ENCODE results near the gene PRDM11. TPM values are rescaled to one million over a fixed set of nuclear protein-coding genes. Genes with fewer than 3 reads are reported as not detected.

PRDM11 gene
- total RNA-seq, 1 donor from 2014 or later, result 4.6 TPM

- H3K4me3 ChIP-seq (ENCODE audit: low read depth, low read length), result no peak overlapping the region
- no peak for DNase-seq (ENCODE audit: low read depth)
- TF ChIP-seq, protein P1, sequence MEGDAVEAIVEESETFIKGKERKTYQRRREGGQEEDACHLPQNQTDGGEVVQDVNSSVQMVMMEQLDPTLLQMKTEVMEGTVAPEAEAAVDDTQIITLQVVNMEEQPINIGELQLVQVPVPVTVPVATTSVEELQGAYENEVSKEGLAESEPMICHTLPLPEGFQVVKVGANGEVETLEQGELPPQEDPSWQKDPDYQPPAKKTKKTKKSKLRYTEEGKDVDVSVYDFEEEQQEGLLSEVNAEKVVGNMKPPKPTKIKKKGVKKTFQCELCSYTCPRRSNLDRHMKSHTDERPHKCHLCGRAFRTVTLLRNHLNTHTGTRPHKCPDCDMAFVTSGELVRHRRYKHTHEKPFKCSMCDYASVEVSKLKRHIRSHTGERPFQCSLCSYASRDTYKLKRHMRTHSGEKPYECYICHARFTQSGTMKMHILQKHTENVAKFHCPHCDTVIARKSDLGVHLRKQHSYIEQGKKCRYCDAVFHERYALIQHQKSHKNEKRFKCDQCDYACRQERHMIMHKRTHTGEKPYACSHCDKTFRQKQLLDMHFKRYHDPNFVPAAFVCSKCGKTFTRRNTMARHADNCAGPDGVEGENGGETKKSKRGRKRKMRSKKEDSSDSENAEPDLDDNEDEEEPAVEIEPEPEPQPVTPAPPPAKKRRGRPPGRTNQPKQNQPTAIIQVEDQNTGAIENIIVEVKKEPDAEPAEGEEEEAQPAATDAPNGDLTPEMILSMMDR (conservative IDR thresholded peaks at IDR 0.05; ENCODE audit: low read depth, low read length), result no peak
Measured at GRCh38 chr11:45219411-45219810, 73.0 kb downstream of the PRDM11 start.

GRCh38 chr11:45223496-45223895 is 77.1 kb downstream of the PRDM11 start:
- DNase-seq (ENCODE audit: low read depth), result no peak
- H3K4me3 ChIP-seq (ENCODE audit: low read depth, low read length), result no peak overlapping the region
- TF ChIP-seq, protein P1 (conservative IDR thresholded peaks at IDR 0.05; ENCODE audit: low read depth, low read length), result no peak

DNA sequence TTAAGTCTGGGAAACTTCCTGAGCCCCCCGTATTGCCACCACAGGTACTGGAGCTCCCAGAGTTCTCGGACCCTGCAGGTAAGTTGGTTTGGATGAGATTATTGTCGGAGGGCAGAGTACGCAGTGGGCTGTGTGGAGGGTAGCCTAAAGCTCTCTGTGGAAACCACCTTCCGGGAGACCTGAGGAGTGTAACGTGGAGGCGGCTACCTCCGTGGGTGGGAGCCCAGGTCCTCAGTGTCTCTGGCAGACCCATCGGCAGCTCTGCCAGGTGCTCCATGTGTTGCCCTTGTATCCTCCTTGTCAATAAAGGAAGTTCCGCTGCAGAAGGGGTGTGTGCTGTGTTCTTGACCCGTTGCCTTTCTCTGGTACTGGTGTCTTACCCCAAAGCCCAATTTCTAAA is 78.3 kb downstream of the PRDM11 start:
- DNase-seq (ENCODE audit: low read depth), result no peak
- no peak overlapping the region for H3K4me3 ChIP-seq (ENCODE audit: low read depth, low read length)
- TF ChIP-seq, protein P1 (conservative IDR thresholded peaks at IDR 0.05; ENCODE audit: low read depth, low read length), result no peak

DNA sequence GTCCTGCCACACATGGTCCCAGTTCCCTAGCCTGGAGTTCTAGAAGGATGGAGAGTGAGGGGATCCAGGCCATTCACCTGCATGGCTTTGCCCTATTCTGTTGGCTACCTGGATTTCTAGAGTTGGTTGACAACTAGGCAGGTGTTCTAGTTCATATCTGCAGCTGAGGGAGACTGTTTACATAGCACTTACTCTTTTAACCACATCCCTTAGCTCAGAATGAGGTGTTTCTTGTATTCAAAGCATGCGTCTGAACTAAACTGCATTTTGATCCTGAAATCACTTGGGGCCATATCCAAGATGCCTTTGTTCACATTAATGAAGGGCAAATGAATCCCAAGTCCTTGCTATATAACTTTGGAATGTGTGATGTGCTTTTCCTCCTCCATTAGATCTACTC is 78.8 kb downstream of the PRDM11 start:
- TF ChIP-seq, protein P1 (conservative IDR thresholded peaks at IDR 0.05; ENCODE audit: low read depth, low read length), result no peak
- no peak overlapping the region for H3K4me3 ChIP-seq (ENCODE audit: low read depth, low read length)
- DNase-seq (ENCODE audit: low read depth), result no peak

DNA sequence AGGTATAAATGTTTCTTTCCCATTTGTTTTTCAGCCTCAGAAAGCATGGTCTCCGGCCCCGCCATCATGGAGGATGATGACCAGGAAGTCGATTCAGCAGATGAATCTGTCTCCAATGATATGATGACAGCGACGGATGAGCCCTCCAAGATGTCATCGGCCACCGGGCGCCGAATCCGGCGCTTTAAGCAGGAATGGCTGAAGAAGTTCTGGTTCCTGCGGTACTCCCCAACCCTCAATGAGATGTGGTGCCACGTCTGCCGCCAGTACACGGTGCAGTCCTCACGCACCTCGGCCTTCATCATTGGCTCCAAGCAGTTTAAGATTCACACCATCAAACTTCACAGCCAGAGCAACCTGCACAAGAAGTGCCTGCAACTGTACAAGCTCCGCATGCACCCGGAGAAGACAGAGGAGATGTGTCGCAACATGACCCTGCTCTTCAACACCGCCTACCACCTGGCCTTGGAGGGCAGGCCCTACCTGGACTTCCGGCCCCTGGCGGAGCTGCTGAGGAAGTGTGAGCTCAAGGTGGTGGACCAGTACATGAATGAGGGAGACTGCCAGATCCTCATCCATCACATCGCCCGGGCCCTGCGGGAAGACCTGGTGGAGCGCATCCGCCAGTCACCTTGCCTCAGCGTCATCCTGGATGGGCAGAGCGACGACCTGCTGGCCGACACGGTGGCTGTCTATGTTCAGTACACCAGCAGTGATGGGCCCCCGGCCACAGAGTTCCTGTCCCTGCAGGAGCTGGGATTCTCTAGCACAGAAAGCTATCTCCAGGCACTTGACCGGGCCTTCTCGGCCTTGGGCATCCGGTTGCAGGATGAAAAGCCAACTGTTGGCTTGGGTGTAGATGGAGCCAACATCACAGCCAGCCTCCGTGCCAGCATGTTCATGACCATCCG is 79.8 kb downstream of the PRDM11 start:
- H3K4me3 ChIP-seq (ENCODE audit: low read depth, low read length), result no peak overlapping the region
- no peak for DNase-seq (ENCODE audit: low read depth)
- TF ChIP-seq, protein P1 (conservative IDR thresholded peaks at IDR 0.05; ENCODE audit: low read depth, low read length), result no peak

DNA sequence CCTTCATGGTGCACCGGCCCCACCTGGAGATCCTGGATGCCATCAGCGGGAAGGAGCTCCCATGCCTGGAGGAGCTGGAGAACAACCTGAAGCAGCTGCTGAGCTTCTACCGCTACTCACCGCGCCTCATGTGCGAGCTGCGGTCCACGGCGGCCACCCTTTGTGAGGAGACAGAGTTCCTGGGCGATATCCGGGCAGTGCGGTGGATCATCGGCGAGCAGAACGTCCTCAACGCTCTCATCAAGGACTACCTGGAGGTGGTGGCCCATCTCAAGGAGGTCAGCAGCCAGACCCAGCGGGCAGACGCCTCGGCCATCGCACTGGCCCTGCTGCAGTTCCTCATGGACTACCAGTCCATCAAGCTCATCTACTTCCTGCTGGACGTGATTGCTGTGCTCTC is 80.5 kb downstream of the PRDM11 start:
- no peak overlapping the region for H3K4me3 ChIP-seq (ENCODE audit: low read depth, low read length)
- DNase-seq (ENCODE audit: low read depth), result no peak
- TF ChIP-seq, protein P1 (conservative IDR thresholded peaks at IDR 0.05; ENCODE audit: low read depth, low read length), result no peak

DNA sequence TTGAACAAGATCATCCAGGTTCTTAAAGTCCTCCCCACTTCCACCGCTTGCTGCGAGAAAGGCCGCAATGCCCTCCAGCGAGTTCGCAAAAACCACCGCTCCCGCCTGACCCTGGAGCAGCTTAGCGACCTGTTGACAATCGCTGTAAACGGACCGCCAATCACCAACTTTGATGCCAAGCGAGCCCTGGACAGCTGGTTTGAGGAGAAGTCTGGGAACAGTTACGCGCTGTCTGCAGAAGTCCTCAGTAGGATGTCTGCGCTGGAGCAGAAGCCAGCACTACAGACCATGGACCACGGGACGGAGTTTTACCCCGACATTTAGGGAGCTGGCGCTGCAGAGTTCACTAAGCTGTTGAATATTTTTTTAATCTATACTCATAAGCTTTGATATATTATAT is 81.4 kb downstream of the PRDM11 start:
- DNase-seq (ENCODE audit: low read depth), result no peak
- H3K4me3 ChIP-seq (ENCODE audit: low read depth, low read length), result no peak overlapping the region
- TF ChIP-seq, protein P1 (conservative IDR thresholded peaks at IDR 0.05; ENCODE audit: low read depth, low read length), result no peak
